ENCODE results near the gene PIAS2. TPM values are rescaled to one million over a fixed set of nuclear protein-coding genes. Genes with fewer than 3 reads are reported as not detected.

The PIAS2 gene
- total RNA-seq, 4 donors from 2014 or later: 38.7 to 81.6 (median 42.3) TPM

- no peak overlapping the region for H3K4me3 ChIP-seq (replicated peaks in 1 of 3)
- no peak overlapping the region for H3K27ac ChIP-seq
- peaks cover 6 to 8% of the 10 kb centered on the region in 2 donors for H3K4me1 ChIP-seq
- TF ChIP-seq, protein P1, sequence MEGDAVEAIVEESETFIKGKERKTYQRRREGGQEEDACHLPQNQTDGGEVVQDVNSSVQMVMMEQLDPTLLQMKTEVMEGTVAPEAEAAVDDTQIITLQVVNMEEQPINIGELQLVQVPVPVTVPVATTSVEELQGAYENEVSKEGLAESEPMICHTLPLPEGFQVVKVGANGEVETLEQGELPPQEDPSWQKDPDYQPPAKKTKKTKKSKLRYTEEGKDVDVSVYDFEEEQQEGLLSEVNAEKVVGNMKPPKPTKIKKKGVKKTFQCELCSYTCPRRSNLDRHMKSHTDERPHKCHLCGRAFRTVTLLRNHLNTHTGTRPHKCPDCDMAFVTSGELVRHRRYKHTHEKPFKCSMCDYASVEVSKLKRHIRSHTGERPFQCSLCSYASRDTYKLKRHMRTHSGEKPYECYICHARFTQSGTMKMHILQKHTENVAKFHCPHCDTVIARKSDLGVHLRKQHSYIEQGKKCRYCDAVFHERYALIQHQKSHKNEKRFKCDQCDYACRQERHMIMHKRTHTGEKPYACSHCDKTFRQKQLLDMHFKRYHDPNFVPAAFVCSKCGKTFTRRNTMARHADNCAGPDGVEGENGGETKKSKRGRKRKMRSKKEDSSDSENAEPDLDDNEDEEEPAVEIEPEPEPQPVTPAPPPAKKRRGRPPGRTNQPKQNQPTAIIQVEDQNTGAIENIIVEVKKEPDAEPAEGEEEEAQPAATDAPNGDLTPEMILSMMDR (IDR thresholded peaks at IDR 0.05): no peak
- no peak for TF ChIP-seq POLR2A (IDR thresholded peaks at IDR 0.05)
- intact Hi-C loops (cut with DNase I): no loop called here
- DNase-seq: no peak
- H3K27me3 ChIP-seq: no peaks in the 10 kb centered on the region
- H3K9me3 ChIP-seq: no peaks in the 10 kb centered on the region
- no peaks in the 10 kb centered on the region for H3K36me3 ChIP-seq
Measured at GRCh38 chr18:46856973-46857372, 60.3 kb downstream of the PIAS2 start.

GRCh38 chr18:46849007-46849406 lies 68.3 kb downstream of the PIAS2 start:
- Histone ChIP-seq H3K27me3 (no peaks in the 10 kb centered on the region), H3K4me3 (replicated peaks in 1 of 3) (no peak overlapping the region), H3K36me3 (no peaks in the 10 kb centered on the region), H3K27ac (no peak overlapping the region), H3K9me3 (no peaks in the 10 kb centered on the region), H3K4me1 (peaks cover 0 to 3% of the 10 kb centered on the region in 2 donors)
- TF ChIP-seq, protein P1 (IDR thresholded peaks at IDR 0.05): no peak
- no peak for TF ChIP-seq POLR2A (IDR thresholded peaks at IDR 0.05)
- DNase-seq: no peak
- intact Hi-C loops (cut with DNase I): no loop called here

- no peak overlapping the region for H3K4me3 ChIP-seq (replicated peaks in 1 of 3)
- no peak for DNase-seq
- H3K36me3 ChIP-seq: no peaks in the 10 kb centered on the region
- H3K27me3 ChIP-seq: no peaks in the 10 kb centered on the region
- WGBS, 2 donors: 96 to 98% methylated on average over 1 of the region's 1 CpG
- H3K4me1 ChIP-seq: no peaks in the 10 kb centered on the region
- intact Hi-C loops (cut with DNase I): no loop called here
- no peaks in the 10 kb centered on the region for H3K9me3 ChIP-seq
- TF ChIP-seq, protein P1 (IDR thresholded peaks at IDR 0.05): no peak
- no peak for TF ChIP-seq POLR2A (IDR thresholded peaks at IDR 0.05)
- H3K27ac ChIP-seq: no peak overlapping the region
Measured at GRCh38 chr18:46843372-46843771, 73.9 kb downstream of the PIAS2 start.

DNA sequence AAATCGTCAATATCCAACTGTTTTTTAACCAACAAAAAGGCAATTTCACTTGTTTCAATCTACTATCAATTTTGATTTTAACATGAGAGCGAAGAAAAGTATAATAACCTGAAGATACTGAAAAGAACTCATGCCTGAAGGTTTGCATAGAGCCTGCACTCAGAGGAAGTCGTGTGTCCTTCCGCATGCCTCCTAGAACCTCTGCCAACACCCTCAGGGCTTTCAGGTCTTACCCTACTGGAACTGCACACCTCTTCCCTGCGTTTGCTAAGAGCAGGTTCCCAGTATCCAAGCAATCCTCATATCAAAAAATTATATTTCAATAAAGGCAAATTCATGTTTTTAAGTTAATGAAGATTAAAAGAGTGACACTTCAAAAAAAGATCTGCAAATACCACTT lies 74.7 kb downstream of the PIAS2 start:
- Histone ChIP-seq H3K4me1 (no peaks in the 10 kb centered on the region), H3K9me3 (no peaks in the 10 kb centered on the region), H3K27ac (no peak overlapping the region), H3K27me3 (no peaks in the 10 kb centered on the region), H3K36me3 (no peaks in the 10 kb centered on the region), H3K4me3 (replicated peaks in 1 of 3) (no peak overlapping the region)
- 91 to 98% methylated on average over 5 of the region's 5 CpGs for WGBS, 2 donors
- no peak for TF ChIP-seq POLR2A (IDR thresholded peaks at IDR 0.05)
- TF ChIP-seq, protein P1 (IDR thresholded peaks at IDR 0.05): no peak
- no peak for DNase-seq
- intact Hi-C loops (cut with DNase I): no loop called here

- no peak overlapping the region for H3K27ac ChIP-seq
- H3K4me3 ChIP-seq (replicated peaks in 1 of 3): no peak overlapping the region
- no peaks in the 10 kb centered on the region for H3K9me3 ChIP-seq
- no peak for TF ChIP-seq POLR2A (IDR thresholded peaks at IDR 0.05)
- TF ChIP-seq, protein P1 (IDR thresholded peaks at IDR 0.05): no peak
- no peak for DNase-seq
- intact Hi-C loops (cut with DNase I): no loop called here
- WGBS, 2 donors: 97 to 98% methylated on average over 1 of the region's 1 CpG
- H3K4me1 ChIP-seq: no peaks in the 10 kb centered on the region
- H3K36me3 ChIP-seq: no peaks in the 10 kb centered on the region
- H3K27me3 ChIP-seq: no peaks in the 10 kb centered on the region
Measured at GRCh38 chr18:46833899-46834298, 83.4 kb downstream of the PIAS2 start.
